GM12801 (cell line): ENCODE data around the gene BRD9.

Source experiments
- CTCF ChIP-seq: IDR thresholded peaks from one replicate; pipeline ENCODE4 v1.5.1; 2011; ENCODE audit warnings: control low read depth; ENCODE audit not compliant: insufficient read length; ENCODE audit errors: extremely low read depth

The BRD9 gene

GRCh38 chr5:892394-893136, at the start of gene BRD9, which contains the start of gene TRIP13:
BRD9 (minus strand) TSS chr5:892801; CDS start chr5:892657, 144 bp downstream.
TRIP13 (plus strand) TSS chr5:892884; CDS start chr5:892999, 115 bp downstream.
- no peak for TF ChIP-seq CTCF

GRCh38 chr5:939368-939767, 46.8 kb upstream of the BRD9 start:
- TF ChIP-seq CTCF = no peak

GRCh38 chr5:937151-937924, 44.7 kb upstream of the BRD9 start:
- no peak for TF ChIP-seq CTCF

- TF ChIP-seq CTCF = no peak
These were observed 43.8 kb upstream of the BRD9 start for GRCh38 chr5:936149-937144.

GRCh38 chr5:935510-936084, 43.0 kb upstream of the BRD9 start:
- no peak for TF ChIP-seq CTCF

- TF ChIP-seq CTCF = no peak
These were observed 40.8 kb upstream of the BRD9 start for GRCh38 chr5:933251-933861.
